Cardiac atrium fibroblast (primary cell): ENCODE data around the gene TNFRSF1A. TPM values are rescaled to one million over a fixed set of nuclear protein-coding genes. Genes with fewer than 3 reads are reported as not detected.

Source experiments
- total RNA-seq: library from RNA; depleted of rRNA; stranded (reverse); fragments of >200 nt; gene quantifications from 2 replicates; pipeline ENCODE4 v1.2.3, GENCODE V29; 2015

Gene TNFRSF1A
- 432 and 524 TPM in 2 replicates for total RNA-seq

DNA sequence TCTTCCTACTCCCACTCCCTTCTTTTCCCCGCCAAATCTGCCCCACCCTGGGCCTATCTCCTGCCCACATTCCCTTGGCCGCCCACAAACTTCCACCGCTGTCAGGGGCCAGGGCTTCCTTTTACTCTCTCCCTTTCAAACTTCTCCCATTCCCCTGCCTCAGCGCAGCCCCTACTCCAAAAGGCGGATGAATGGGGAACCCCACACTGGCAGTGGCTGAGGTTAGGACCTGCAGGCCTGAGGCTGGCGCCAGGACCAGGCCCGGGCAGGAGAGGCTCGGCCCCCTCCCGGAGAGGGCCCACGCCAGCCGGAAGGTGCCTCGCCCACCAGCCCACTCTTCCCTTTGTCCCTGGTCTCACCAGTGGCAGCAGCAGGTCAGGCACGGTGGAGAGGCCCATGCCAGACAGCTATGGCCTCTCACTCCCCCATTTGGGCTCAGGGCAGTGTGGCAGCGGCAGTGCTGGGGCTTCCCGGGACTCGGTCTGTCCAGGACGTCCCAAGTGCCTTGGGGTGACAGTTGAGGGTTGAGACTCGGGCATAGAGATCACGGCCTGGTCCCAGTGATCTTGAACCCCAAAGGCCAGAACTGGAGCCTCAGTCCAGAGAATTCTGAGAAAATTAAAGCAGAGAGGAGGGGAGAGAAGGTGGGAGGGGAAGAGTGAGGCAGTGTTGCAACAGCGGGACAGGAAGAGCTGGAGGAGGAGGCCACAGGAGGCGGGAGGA lies at the start of gene TNFRSF1A:
Gene TNFRSF1A, minus strand, starts transcription at position 660 of the 723 bp plus-strand sequence. Its CDS starts 262 bp downstream, at position 398.

GRCh38 chr12:6383572-6384498 lies 42.0 kb upstream of the TNFRSF1A start, which contains the start of gene LTBR:
TSS of gene LTBR (plus strand) at chr12:6384162. CDS start at chr12:6384359, 197 bp downstream.

GRCh38 chr12:6375269-6376078 lies 33.6 kb upstream of the TNFRSF1A start, which contains the start of gene SCNN1A:
TSS of gene SCNN1A (minus strand) at chr12:6375563. CDS start at chr12:6374783, 780 bp downstream.

Other genes with a start within 250 kb of the TNFRSF1A start
- gene VWF, start 217.4 kb downstream of the TNFRSF1A start, total RNA-seq, result 3.2 and 15.9 TPM in 2 replicates
- 99.1 and 133 TPM in 2 replicates for gene CD9, start 141.7 kb downstream of the TNFRSF1A start, total RNA-seq
- 0.16 TPM in 1 of 2 replicates, not detected in the other for gene PLEKHG6, start 31.4 kb downstream of the TNFRSF1A start, total RNA-seq
- under 0.01 and 2.6 TPM in 2 replicates for gene SCNN1A, start 33.5 kb upstream of the TNFRSF1A start, total RNA-seq
- 203 and 232 TPM in 2 replicates for gene LTBR, start 42.1 kb upstream of the TNFRSF1A start, total RNA-seq
- not detected in 2 replicates for gene CD27, start 102.9 kb upstream of the TNFRSF1A start, total RNA-seq
- 12.6 and 19.3 TPM in 2 replicates for gene TAPBPL, start 110.0 kb upstream of the TNFRSF1A start, total RNA-seq
- 3.1 and 3.8 TPM in 2 replicates for gene VAMP1, start 128.6 kb upstream of the TNFRSF1A start, total RNA-seq
- gene MRPL51, start 151.2 kb upstream of the TNFRSF1A start, total RNA-seq, result 46.6 and 82.8 TPM in 2 replicates
- 19.9 and 26.5 TPM in 2 replicates for gene NCAPD2, start 152.0 kb upstream of the TNFRSF1A start, total RNA-seq
- gene GAPDH, start 192.4 kb upstream of the TNFRSF1A start, total RNA-seq, result 11,290 and 11,537 TPM in 2 replicates
- gene IFFO1, start 214.0 kb upstream of the TNFRSF1A start, total RNA-seq, result 11.7 and 12.3 TPM in 2 replicates
- gene NOP2, start 226.2 kb upstream of the TNFRSF1A start, total RNA-seq, result 20.1 and 27.1 TPM in 2 replicates